Measurements from ENCODE around the gene SLC39A7.

SLC39A7 gene

DNA sequence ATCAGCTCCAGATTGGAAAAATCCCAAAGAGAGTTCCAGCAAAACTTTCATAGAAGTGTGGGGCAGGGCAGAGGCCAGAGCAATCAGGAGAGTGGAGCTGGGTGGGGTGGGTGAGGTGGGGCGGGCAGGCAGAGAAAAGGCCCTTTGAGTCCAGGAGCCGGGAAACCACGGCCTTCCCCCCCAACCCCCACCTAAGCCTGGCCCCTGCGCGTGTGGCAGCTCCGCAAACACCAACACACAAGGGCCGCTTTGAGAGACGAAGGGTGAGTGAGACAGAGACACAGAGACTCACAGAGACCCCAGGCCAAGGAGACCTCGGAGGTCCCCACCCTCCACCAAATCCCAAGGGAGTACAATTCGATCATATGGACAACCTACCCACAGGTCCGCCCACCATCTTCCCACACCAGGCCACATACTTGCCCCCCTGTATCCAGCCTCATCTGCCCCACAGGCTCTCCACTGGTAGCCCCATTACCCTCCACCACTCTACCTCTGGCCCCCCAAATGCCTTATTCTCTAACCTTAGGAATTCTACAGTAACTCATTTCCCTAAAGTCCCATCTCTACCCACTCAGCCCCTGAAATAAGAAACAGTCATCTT, 10.1 kb upstream of the SLC39A7 start:
- no peak for DNase-seq (ENCODE audit: low read depth)
- no peak overlapping the region for H3K4me3 ChIP-seq (ENCODE audit: low read length)
- TF ChIP-seq, protein P1, sequence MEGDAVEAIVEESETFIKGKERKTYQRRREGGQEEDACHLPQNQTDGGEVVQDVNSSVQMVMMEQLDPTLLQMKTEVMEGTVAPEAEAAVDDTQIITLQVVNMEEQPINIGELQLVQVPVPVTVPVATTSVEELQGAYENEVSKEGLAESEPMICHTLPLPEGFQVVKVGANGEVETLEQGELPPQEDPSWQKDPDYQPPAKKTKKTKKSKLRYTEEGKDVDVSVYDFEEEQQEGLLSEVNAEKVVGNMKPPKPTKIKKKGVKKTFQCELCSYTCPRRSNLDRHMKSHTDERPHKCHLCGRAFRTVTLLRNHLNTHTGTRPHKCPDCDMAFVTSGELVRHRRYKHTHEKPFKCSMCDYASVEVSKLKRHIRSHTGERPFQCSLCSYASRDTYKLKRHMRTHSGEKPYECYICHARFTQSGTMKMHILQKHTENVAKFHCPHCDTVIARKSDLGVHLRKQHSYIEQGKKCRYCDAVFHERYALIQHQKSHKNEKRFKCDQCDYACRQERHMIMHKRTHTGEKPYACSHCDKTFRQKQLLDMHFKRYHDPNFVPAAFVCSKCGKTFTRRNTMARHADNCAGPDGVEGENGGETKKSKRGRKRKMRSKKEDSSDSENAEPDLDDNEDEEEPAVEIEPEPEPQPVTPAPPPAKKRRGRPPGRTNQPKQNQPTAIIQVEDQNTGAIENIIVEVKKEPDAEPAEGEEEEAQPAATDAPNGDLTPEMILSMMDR (IDR thresholded peaks at IDR 0.05; ENCODE audit: insufficient read depth, low read depth, low read length, missing control alignments) = no peak

- H3K4me3 ChIP-seq (ENCODE audit: low read length) = no peak overlapping the region
- DNase-seq (ENCODE audit: low read depth) = no peak
- TF ChIP-seq, protein P1 (IDR thresholded peaks at IDR 0.05; ENCODE audit: insufficient read depth, low read depth, low read length, missing control alignments) = no peak
These were observed 9.1 kb upstream of the SLC39A7 start for GRCh38 chr6:33191383-33192104.

DNA sequence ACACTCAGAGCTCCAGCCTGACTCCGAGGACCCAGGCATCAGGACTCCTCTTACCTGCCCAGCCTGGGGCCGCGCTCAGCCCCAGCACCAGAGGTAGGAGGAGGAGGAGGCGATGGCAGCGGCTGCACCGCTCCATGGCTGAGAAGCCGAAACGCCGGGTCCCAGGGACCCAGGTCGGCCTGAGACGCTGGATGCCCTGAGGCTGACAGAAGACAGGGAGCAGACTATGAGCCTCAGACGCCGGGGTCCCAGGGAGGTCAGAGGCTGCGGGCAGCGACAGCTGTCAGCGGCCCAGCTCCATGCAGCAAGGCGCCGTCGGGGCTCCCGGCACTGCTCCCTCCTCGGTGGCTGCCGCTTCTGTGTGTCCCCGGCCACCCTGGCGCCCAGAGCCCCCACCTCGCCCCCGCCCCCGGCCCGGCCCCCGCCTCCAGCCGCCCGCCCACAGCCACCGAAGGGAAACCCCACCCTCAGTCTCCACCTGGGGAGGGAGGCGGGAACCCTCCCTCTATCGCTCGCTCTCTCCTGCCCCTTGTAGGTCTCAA, 8.5 kb upstream of the SLC39A7 start, which contains the start of gene COL11A2:
Gene COL11A2, minus strand, starts transcription at position 363 of the 542 bp plus-strand sequence. Its CDS starts 227 bp downstream, at position 136.
- peak within 1 kb of the TSS; percentile 37 for H3K4me3 ChIP-seq (ENCODE audit: low read length)
- TF ChIP-seq, protein P1 (IDR thresholded peaks at IDR 0.05; ENCODE audit: insufficient read depth, low read depth, low read length, missing control alignments) = no peak
- DNase-seq (ENCODE audit: low read depth) = no peak

- TF ChIP-seq, protein P1 (IDR thresholded peaks at IDR 0.05; ENCODE audit: insufficient read depth, low read depth, low read length, missing control alignments) = no peak
- H3K4me3 ChIP-seq (ENCODE audit: low read length) = peak overlapping the region; percentile 37
- DNase-seq (ENCODE audit: low read depth) = peak; percentile 13
These were observed 7.7 kb upstream of the SLC39A7 start for GRCh38 chr6:33192671-33193602.

- no peak overlapping the region for H3K4me3 ChIP-seq (ENCODE audit: low read length)
- TF ChIP-seq, protein P1 (IDR thresholded peaks at IDR 0.05; ENCODE audit: insufficient read depth, low read depth, low read length, missing control alignments) = no peak
- no peak for DNase-seq (ENCODE audit: low read depth)
These were observed 7.0 kb upstream of the SLC39A7 start for GRCh38 chr6:33193619-33194018.

DNA sequence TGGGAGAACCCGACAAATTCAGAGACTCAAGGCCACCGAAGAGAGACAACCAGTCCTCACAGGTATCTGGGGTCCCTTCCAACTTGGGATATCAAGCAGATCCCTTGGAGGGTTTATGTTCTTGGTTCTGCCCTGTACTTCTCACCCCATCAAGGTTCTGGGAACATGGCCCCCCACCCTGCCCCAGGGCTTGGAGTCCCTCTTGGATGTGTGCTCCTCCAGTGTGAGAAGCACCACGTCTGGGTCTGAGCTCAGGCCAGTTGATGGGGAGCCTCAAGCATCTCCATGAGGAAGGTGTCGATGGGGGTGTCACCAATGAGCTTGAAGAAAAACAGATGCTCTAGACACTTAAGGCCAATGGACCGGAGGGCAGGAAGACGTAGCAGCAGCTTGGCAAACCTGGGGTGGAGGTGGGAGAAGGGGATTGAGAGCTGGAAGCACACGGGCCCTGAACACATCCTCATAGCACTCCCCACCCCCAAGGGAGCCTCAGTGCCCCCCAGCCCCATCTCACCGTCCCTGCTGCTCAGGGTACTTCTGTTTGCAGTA, 6.2 kb upstream of the SLC39A7 start:
- no peak for DNase-seq (ENCODE audit: low read depth)
- TF ChIP-seq, protein P1 (IDR thresholded peaks at IDR 0.05; ENCODE audit: insufficient read depth, low read depth, low read length, missing control alignments) = no peak
- H3K4me3 ChIP-seq (ENCODE audit: low read length) = no peak overlapping the region

All from epithelial cell of esophagus (primary cell).